ENCODE measurements around the gene LRRC59.
"Not testable (repeated sequence)": the region's sequence is repeated elsewhere in the genome, so short reads cannot be mapped to it uniquely, and the experiment has no call there.

LRRC59 gene

GRCh38 chr17:50414808-50415207 is 17.5 kb upstream of the LRRC59 start:
- no peak for TF ChIP-seq EZH2 (IDR thresholded peaks at IDR 0.05)
- TF ChIP-seq POLR2AphosphoS5 (IDR thresholded peaks at IDR 0.05; ENCODE audit: borderline replicate concordance, low read depth, low read length), result no peak
- TF ChIP-seq FOXP2 (optimal IDR thresholded peaks at IDR 0.05; ENCODE audit: control extremely low read depth, extremely low read length, insufficient read depth), result no peak
- no peak for DNase-seq (ENCODE audit: low read depth, low spot score)
- Histone ChIP-seq H3K9ac (ENCODE audit: insufficient read length) (no peak overlapping the region), H3K36me3 (ENCODE audit: insufficient read depth, low read length) (no peaks in the 10 kb centered on the region), H3K27ac (no peak overlapping the region), H3K9me3 (ENCODE audit: low read depth, low read length) (no peaks in the 10 kb centered on the region), H3K4me3 (no peak overlapping the region)

- no peak overlapping the region for H3K9ac ChIP-seq (ENCODE audit: insufficient read length)
- no peak for TF ChIP-seq POLR2AphosphoS5 (IDR thresholded peaks at IDR 0.05; ENCODE audit: borderline replicate concordance, low read depth, low read length)
- TF ChIP-seq EZH2 (IDR thresholded peaks at IDR 0.05), result no peak
- TF ChIP-seq FOXP2 (optimal IDR thresholded peaks at IDR 0.05; ENCODE audit: control extremely low read depth, extremely low read length, insufficient read depth), result no peak
Observed at GRCh38 chr17:50412188-50412732, 14.9 kb upstream of the LRRC59 start.

GRCh38 chr17:50407921-50408320 is 10.6 kb upstream of the LRRC59 start:
- no peak overlapping the region for H3K9ac ChIP-seq (ENCODE audit: insufficient read length)
- no peak for DNase-seq (ENCODE audit: low read depth, low spot score)
- no peaks in the 10 kb centered on the region for H3K36me3 ChIP-seq (ENCODE audit: insufficient read depth, low read length)
- no peak overlapping the region for H3K27ac ChIP-seq
- TF ChIP-seq EZH2 (IDR thresholded peaks at IDR 0.05) (no peak), POLR2AphosphoS5 (IDR thresholded peaks at IDR 0.05; ENCODE audit: borderline replicate concordance, low read depth, low read length) (no peak), FOXP2 (optimal IDR thresholded peaks at IDR 0.05; ENCODE audit: control extremely low read depth, extremely low read length, insufficient read depth) (no peak)
- H3K9me3 ChIP-seq (ENCODE audit: low read depth, low read length), result no peaks in the 10 kb centered on the region
- H3K4me3 ChIP-seq, result no peak overlapping the region

More at GRCh38 chr17:50412188-50412732, 14.9 kb upstream of the LRRC59 start:
- Histone ChIP-seq H3K4me3 (no peak overlapping the region), H3K27ac (no peak overlapping the region), H3K9me3 (ENCODE audit: low read depth, low read length) (no peaks in the 10 kb centered on the region), H3K36me3 (ENCODE audit: insufficient read depth, low read length) (no peaks in the 10 kb centered on the region)
- DNase-seq (ENCODE audit: low read depth, low spot score), result no peak

- H3K36me3 ChIP-seq (ENCODE audit: insufficient read depth, low read length), result no peaks in the 10 kb centered on the region
Observed at GRCh38 chr17:50406578-50406977, 9.3 kb upstream of the LRRC59 start.

GRCh38 chr17:50405351-50405750 is 8.0 kb upstream of the LRRC59 start:
- not testable (repeated sequence) for H3K9me3 ChIP-seq (ENCODE audit: low read depth, low read length); H3K36me3 ChIP-seq (ENCODE audit: insufficient read depth, low read length); DNase-seq (ENCODE audit: low read depth, low spot score); H3K27ac ChIP-seq; H3K9ac ChIP-seq (ENCODE audit: insufficient read length); H3K4me3 ChIP-seq

More at GRCh38 chr17:50406578-50406977, 9.3 kb upstream of the LRRC59 start:
- Histone ChIP-seq H3K9me3 (ENCODE audit: low read depth, low read length) (no peaks in the 10 kb centered on the region), H3K9ac (ENCODE audit: insufficient read length) (no peak overlapping the region), H3K27ac (no peak overlapping the region), H3K4me3 (no peak overlapping the region)
- DNase-seq (ENCODE audit: low read depth, low spot score), result no peak
- TF ChIP-seq POLR2AphosphoS5 (IDR thresholded peaks at IDR 0.05; ENCODE audit: borderline replicate concordance, low read depth, low read length), result no peak
- TF ChIP-seq FOXP2 (optimal IDR thresholded peaks at IDR 0.05; ENCODE audit: control extremely low read depth, extremely low read length, insufficient read depth), result no peak
- no peak for TF ChIP-seq EZH2 (IDR thresholded peaks at IDR 0.05)

GRCh38 chr17:50399591-50399990 is 2.3 kb upstream of the LRRC59 start:
- not testable (repeated sequence) for H3K9me3 ChIP-seq (ENCODE audit: low read depth, low read length); H3K4me3 ChIP-seq; H3K27ac ChIP-seq; DNase-seq (ENCODE audit: low read depth, low spot score); H3K36me3 ChIP-seq (ENCODE audit: insufficient read depth, low read length); H3K9ac ChIP-seq (ENCODE audit: insufficient read length)

- H3K36me3 ChIP-seq (ENCODE audit: insufficient read depth, low read length), result peaks cover 18% of the 10 kb centered on the region
- not testable (repeated sequence) for H3K27ac ChIP-seq; H3K9ac ChIP-seq (ENCODE audit: insufficient read length); H3K4me3 ChIP-seq; H3K9me3 ChIP-seq (ENCODE audit: low read depth, low read length); DNase-seq (ENCODE audit: low read depth, low spot score)
Observed at GRCh38 chr17:50398672-50399071, 1.3 kb upstream of the LRRC59 start.

GRCh38 chr17:50397919-50398285 is 579 bp upstream of the LRRC59 start:
- Histone ChIP-seq H3K27ac (no peak overlapping the region), H3K36me3 (ENCODE audit: insufficient read depth, low read length) (peaks cover 26% of the 10 kb centered on the region), H3K9ac (ENCODE audit: insufficient read length) (no peak overlapping the region), H3K9me3 (ENCODE audit: low read depth, low read length) (no peaks in the 10 kb centered on the region), H3K4me3 (peak overlapping the region; percentile 91)
- no peak for DNase-seq (ENCODE audit: low read depth, low spot score)
- TF ChIP-seq EZH2 (IDR thresholded peaks at IDR 0.05) (no peak), FOXP2 (optimal IDR thresholded peaks at IDR 0.05; ENCODE audit: control extremely low read depth, extremely low read length, insufficient read depth) (no peak)

- no peak for DNase-seq (ENCODE audit: low read depth, low spot score)
- TF ChIP-seq POLR2AphosphoS5 (IDR thresholded peaks at IDR 0.05; ENCODE audit: borderline replicate concordance, low read depth, low read length) (no peak), EZH2 (IDR thresholded peaks at IDR 0.05) (no peak), FOXP2 (optimal IDR thresholded peaks at IDR 0.05; ENCODE audit: control extremely low read depth, extremely low read length, insufficient read depth) (no peak)
- Histone ChIP-seq H3K36me3 (ENCODE audit: insufficient read depth, low read length) (peaks cover 40% of the 10 kb centered on the region), H3K9me3 (ENCODE audit: low read depth, low read length) (no peaks in the 10 kb centered on the region), H3K4me3 (peak overlapping the region; percentile 91), H3K27ac (no peak overlapping the region), H3K9ac (ENCODE audit: insufficient read length) (peak overlapping the region; percentile 85)
Observed at GRCh38 chr17:50396261-50397110, 837 bp downstream of the LRRC59 start.
